Effector CD8-positive, alpha-beta T cell (primary cell): ENCODE data around the gene POF1B.
"Not testable (repeated sequence)": the region's sequence is repeated elsewhere in the genome, so short reads cannot be mapped to it uniquely, and the experiment has no call there.

Experiments
- DNase-seq: peaks from one replicate; lab custom pipeline; 2025; lab: John Stamatoyannopoulos, UW
- total RNA-seq, 4 experiments: gene quantifications; one replicate each; lab custom pipeline; 2026; lab: John Stamatoyannopoulos, UW

The POF1B gene, protein sequence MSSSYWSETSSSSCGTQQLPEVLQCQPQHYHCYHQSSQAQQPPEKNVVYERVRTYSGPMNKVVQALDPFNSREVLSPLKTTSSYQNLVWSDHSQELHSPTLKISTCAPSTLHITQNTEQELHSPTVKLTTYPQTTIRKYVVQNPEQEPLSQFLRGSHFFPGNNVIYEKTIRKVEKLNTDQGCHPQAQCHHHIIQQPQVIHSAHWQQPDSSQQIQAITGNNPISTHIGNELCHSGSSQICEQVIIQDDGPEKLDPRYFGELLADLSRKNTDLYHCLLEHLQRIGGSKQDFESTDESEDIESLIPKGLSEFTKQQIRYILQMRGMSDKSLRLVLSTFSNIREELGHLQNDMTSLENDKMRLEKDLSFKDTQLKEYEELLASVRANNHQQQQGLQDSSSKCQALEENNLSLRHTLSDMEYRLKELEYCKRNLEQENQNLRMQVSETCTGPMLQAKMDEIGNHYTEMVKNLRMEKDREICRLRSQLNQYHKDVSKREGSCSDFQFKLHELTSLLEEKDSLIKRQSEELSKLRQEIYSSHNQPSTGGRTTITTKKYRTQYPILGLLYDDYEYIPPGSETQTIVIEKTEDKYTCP
- 0 to 0.36 (median 0) reads per million in 4 experiments for total RNA-seq

DNA sequence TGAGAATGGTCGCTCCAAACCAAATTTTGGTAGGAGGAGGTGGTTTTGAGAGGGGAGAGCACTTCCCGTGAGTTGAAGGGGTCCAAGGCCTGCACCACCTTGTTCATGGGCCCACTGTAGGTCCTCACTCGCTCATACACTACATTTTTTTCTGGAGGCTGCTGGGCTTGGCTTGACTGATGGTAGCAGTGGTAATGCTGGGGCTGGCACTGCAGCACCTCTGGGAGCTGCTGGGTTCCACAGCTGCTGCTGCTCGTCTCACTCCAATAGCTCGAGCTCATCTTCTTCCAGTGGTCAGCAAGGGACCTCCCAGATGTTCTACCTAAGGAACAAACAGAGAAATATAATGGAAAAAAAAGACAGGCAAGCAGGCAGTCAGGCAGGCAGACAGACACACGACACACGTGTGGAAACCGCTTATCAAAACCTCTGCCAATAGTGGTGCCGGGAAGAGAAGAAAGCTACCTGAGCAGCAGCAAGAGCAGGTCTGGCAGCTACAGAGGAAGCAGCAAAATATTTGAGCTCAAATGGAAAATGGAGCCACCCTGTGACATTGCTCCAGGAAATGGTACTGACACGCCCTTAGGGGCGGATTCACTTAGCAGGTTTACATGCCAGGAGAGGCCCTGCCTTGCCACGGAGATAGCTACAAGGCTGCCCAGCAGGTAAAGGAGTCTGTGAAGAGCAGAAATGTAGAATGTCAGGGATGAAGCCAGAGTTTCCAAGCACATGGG lies at the start of gene POF1B:
POF1B (minus strand) TSS at position 492 of the 734 bp plus-strand sequence; CDS start at position 281, 211 bp downstream.
- DNase-seq, result no peak

DNA sequence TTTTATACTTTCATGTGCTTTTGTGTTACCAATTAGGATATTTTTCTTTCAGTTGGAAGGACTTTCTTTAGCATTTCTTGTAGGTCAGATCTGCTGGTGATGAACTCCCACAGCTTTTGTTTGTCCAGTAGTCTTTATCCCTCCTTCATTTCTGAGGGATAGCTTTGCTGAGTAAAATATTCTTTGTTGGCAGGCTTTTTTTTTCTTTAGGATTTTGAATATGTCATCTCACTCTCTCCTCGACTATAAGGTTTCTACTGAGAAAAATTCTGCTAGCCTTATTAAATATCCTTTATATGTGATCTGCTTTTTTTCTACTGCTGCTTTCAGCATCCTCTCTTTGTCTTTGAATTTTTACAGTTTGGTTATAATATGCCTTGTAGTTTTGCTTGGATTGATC lies 49.6 kb upstream of the POF1B start:
- no peak for DNase-seq

DNA sequence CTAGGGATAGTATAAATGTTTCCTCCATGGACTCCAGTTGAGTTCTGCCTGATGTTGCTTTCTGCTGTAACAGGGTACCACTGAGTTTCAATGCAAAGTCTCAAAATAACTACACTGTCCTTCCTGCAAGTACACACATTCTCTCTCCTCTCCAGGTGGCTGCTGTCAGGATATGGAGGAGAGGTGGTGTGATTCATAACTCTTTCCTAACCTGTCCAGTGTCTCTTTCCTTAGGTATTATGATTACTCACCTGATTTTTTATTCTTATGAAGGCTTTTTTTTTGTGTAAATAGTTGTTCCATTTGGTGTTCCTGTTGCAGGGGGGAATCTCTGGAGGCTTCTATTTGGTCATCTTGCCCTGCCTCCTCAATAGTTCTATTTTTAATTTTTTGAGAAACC lies 39.8 kb upstream of the POF1B start:
- no peak for DNase-seq

DNA sequence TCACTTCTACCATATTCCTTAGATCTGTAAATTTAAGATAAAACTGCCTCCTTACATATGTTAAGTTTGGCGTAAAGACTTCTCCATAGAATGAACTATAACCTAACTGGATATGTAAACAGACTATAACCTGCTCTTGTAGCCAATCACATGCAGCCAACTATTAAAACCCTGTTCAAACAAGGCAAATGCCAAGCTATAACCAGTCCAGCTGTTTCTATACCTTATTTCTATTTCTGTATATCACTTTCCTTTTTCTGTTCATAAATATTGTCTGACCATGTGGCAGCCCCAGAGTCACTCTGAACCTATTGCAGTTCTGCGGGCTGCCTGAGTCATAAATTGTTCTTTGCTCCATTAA lies 12.4 kb upstream of the POF1B start:
- DNase-seq, result no peak

DNA sequence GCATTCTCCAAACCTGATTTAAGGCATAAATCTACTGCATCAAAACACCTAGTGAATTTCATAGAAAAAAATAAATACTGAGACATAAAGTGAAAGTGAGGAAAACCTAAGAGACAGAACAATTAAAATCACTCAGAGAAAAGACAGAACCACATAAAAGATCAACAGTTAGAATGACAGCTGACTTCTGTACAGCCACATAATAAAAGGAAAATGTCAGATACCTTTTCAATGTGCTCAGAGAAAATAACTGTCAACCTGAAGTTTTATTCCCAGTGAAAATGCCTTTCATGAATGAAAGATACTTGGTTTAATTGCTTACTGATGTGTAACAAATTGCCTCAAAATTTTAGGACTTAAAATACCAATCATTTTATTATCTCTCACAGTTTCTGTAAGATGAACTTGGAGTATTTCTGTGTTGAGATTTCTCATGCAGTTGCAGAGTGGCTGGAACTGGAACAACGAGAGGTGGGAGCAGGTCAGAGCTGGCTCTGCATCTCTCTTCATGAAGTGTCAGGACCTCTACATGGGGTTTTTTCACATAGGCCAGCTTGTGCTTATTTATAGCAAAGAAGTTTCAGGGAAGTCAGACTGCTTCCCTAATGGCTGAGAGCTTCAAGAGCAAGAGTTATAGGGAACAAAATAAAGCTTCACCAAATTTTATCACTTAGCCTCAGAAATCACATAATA lies 11.9 kb upstream of the POF1B start:
- no peak for DNase-seq

DNA sequence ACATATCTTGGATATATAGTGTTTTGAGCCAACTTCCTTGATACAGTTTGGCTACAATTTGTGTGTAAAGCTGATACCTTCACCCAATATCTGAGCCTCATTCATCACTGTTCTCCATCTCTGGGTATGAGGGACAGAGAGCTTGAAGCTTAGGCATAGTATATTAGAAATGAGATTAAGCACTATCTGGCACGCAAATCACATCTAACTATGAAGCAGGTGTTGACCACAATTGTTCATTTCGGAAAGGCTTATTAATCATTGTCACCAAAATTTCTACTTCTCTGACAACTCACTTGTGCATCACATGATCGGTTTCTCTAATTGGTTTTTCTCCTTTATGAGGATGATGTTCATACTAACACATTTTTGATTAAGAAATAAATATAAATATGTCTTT lies 2.1 kb upstream of the POF1B start:
- no peak for DNase-seq

DNA sequence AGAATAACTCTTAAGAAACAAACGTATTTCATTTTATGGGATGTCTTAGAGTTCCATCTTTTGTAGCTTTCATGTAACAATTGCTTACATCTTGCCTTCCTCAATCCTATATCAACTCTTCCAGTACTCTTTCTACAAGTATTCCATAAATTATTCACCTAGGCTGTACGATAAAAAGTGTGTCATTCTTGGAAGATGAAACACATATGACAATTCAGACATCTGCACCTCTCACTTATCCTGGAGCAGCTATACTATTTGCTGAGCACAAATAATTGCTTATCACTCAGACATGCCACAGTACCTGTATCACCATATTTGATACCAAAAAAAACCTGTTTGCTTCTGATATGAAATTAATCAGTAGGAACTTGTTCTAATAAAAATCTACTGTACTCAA lies 1.0 kb downstream of the POF1B start:
- DNase-seq, result no peak

DNA sequence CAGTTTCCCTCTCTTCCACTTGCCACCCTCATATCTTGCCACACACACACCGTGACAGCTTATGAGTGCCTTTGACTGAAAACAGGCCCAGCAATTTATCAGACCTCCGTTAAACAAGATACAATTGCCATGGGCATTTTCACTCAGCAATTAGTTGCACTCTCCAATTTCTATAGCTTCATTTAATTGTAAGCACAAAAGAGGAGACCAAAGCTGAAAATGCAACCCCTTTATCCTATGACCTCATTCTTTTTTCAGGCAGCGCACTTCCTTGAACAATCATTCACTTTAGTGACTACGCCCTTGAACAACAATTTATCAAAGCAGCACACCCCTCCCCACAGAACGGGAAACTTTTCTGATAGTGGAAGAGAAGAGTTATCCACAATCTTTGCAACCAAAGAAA lies 4.1 kb downstream of the POF1B start:
- no peak for DNase-seq

DNA sequence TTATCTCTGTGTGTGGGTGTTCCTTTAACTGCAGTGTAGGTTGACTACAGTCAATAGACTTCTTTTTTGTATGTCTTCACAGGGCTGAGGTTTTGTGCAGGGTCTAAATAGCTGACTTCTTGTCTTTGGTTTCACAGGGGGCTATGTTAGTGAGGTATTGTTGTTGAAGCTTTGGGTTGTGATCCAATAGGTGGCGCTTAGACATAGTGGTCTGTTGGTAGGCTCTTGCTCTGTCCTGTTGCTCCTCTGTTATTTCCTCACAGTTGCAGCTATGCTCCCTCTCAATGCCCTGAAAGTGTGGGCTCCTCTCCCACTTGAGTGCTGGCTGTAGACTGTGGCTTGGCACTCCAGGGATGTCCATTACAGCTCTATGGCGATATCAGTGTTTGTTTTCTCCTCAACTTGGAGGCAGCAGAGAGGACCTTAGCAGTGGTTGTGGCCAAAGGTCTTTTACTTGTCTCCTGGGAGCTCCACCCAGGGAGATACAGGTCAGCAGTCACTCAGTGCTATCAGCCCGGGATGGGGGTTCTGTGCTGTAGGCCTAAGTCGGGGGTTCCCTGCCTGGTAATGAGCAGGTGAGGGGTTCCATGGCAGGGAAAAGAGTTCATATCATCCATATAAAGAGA lies 14.0 kb downstream of the POF1B start:
- no peak for DNase-seq

DNA sequence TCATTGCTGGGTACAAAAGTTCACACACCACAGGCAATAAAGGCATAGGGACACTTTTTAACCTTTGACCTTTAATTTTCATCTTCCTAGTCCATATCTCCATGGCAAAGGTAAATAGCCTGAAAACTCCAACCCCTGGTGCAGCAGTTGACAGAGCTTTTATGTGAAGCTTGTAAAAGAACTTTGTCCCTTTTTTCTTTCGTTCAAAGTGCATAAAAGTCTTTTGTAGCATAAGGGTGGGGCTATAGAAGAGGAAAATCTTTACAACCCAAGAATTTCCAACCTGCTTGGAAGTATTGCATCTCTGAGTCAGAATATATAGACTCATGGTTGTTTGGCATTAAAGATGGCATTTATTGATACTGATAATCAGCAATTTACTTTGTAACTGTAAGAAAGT lies 20.4 kb downstream of the POF1B start:
- DNase-seq, result no peak

DNA sequence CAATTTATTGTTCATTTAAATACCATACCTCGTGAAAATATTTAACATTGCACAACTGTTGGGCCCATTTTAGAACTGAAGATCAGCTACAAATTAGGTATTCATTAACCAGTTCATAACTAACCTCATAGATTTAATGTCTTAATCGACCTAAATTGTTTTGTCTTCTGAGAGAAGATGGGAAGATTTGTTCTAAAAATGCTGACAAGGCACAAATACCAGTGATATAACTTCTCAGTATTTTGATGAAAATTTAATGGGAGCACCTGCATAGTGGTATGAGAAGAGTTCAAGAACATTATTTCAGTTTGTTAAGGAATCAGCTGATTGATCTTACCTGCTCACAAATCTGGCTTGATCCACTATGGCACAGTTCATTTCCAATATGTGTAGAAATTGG lies 33.9 kb downstream of the POF1B start:
- DNase-seq, result no peak

DNA sequence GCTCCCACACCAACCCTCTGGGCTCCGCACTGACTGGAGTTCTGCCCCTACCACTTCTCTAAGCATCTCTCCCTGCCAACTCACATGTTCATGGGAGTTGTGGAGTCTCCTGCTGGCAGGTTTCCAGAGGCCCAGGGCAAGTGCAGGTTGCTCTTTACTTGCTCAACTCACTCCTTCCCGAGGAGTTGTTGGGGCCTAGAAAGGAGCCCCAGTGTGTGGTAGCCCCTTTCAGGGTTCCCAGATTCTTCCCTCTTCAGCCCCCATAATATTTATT lies 52.5 kb downstream of the POF1B start:
- no peak for DNase-seq

DNA sequence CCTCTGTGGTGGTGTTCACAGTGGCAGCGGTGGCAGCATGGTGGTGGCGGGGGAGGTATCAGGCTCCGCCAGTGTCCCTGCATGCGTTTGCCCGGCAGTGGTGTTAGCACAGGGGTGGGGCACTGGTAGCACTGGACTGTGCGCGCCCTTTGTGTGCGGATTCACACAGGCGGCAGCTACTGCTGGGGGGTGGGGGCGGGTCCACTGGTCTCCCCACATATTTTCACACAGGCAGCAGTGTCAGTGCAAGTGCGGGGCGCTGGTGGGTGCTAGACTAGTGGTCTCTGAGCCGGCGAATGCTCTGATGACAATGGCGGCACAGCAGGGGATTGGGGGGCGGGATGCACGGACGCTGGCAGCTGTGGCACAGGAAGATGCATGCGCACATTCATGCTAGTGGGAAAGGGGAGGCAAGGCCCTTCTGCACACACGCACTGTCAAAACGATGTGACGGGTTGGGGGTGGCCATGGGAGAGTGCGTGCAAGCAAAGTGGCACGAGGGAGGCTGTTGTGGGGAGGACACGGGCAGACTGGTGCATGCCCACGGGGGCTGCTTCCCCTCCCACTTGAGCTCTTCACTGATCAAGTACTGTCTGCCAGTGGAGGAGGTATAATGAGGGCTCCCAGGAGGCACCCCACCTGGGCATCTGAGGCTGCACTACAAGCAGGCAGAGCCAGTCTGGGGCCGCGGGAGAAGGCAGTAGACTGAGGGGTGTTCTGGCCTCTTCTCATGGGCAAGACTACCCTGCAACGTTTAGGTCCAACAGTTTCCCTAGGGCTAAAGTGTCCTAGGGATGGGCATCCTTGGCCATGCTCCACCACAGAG lies 53.0 kb downstream of the POF1B start:
- DNase-seq, result no peak

DNA sequence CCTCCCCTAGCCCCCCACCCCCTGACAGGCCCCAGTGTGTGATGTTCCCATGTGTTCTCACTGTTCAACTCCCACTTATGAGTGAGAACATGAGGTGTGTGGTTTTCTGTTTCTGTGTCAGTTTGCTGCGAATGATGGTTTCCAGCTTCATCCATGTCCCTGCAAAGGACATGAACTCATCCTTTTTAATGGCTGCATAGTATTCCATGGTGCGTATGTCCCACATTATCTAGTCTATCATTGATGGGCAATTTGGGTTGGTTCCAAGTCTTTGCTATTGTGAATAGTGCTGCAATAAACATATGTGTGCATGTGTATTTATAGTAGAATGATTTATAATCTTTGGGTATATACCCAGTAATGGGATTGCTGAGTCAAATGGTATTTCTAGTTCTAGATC lies 68.1 kb downstream of the POF1B start:
- DNase-seq, result not testable (repeated sequence)

DNA sequence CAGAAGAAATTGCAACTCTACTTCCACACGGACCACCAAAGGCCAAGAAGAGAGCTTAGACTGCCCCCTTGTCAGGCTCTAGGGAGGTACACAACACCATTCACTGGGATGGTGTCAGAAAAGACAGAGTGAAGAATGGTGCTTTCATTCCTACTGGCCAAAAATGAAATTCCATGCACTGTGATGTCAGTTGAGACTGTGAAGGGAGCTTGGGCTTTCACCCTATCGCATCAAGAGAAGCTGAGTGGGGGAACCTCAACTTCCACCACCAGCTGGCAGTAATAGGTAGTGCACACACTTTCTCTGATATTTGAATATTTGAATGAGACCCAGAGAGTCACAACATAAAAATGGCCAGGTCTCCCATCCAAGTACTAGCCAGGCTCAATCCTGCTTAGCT lies 69.7 kb downstream of the POF1B start:
- no peak for DNase-seq

DNA sequence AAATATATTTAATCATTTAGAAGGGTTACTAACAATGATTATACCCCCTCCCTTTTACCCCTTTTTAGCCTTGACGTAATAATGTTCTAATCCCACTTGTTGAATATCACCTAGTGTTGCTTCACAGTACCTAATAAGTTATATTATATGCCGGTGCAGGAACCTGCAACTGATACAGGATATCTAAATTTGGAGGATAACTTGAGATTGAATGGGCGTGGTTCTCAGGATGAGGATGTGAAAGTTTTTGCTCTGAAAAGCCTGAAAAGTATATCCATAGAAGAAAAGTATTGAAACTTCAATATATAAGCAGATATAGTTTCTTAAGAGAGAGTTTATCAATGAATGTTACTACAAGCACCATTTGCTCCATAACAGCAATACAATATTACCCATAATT lies 75.9 kb downstream of the POF1B start:
- no peak for DNase-seq

DNA sequence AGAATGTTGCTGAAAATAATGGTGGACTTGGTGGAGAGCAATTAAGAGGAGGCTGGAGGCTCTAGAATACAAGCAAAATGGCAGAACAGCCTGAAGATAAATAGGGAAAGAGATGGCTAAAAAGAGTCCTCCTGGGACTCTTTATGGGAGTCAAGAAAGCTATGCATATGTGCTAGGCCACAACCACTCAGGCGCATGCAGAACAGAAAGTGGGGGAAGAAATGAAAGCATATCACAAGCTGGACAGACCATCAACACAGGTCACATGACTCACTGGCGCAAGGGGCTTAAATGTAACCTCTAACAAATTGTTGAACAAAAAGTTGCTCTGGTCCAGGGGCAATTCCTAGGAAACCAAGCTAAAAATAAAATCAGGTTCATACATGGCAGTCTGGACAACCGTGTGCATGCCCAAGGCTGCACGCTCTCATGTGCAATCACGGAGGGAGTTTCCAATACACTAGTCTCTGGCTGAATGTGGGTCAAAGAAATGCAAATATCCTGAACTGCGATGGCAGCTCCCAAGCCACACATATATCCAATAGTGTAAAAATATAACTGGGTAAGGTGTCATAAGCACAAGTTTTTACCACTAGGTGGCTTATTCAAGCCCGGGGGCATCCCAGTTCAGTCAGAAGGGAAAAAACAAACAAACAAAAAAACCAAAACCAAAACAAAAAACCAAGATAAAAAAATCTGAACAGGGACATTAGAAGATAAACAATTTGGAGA lies 90.3 kb downstream of the POF1B start:
- DNase-seq, result no peak

DNA sequence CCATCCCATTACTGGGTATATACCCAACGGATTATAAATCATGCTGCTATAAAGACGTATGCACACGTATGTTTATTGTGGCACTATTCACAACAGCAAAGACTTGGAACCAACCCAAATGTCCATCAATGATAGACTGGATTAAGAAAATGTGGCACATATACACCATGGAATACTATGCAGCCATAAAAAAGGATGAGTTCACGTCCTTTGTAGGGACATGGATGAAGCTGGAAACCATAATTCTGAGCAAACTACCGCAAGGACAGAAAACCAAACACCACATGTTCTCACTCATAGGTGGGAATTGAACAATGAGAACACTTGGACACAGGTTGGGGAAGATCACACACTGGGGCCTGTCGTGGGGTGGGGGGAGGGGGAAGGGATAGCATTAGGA lies 94.2 kb downstream of the POF1B start:
- not testable (repeated sequence) for DNase-seq

DNA sequence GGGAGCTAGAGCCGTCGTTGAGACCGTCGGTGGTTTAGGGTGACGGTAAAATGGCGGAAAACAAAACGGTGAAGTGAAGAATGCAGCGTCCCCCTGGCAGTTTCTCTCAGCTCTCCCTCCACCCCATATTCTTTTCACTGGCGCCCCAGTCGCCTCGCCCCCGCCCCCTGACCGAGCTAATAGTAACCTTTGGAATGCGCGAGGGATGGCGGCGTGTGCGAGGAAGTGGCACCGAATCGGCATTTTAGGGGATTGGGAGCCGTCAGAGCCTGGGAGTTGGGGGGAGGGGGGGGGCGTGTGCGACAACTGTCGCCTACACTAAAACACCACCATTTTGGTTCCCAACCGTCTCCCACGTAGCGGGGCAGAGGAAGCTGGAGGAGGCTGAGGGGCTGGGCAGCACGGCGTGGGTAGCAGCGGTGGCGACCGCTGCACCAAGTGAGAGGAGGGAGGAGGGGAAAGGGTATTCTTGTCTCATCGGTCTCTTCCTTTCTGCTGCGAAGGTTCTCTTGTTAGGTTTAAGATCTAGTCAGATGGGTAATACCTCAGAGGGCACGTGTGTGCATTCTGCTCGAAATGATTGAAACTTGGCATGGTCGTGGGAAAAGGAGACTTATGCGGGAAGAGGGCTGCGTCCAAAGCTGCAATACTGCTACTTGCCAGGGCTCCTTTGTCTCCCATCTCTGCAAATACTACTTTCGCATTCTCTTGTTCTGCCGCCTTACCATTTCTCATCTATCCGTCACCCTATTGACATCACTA lies 134.8 kb downstream of the POF1B start:
- no peak for DNase-seq
